ENCODE results near the gene SH3BP1.

DNA sequence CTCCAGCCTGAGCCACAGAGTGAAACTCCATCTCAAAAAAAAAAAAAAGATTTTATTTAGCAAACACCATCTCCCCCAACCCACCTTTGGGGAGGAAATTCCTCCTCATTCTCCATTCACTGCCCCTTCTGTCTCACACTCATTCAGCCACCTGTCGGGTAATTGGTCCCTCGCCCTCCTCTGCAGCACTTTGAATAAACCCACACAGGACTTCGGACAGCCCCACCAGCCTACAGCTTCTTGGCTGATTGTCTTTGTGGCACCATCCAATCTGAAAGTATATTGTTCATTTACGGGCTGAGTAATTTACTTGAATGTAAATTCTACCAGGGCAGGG is 38.3 kb upstream of the SH3BP1 start:
- TF ChIP-seq, protein P1, sequence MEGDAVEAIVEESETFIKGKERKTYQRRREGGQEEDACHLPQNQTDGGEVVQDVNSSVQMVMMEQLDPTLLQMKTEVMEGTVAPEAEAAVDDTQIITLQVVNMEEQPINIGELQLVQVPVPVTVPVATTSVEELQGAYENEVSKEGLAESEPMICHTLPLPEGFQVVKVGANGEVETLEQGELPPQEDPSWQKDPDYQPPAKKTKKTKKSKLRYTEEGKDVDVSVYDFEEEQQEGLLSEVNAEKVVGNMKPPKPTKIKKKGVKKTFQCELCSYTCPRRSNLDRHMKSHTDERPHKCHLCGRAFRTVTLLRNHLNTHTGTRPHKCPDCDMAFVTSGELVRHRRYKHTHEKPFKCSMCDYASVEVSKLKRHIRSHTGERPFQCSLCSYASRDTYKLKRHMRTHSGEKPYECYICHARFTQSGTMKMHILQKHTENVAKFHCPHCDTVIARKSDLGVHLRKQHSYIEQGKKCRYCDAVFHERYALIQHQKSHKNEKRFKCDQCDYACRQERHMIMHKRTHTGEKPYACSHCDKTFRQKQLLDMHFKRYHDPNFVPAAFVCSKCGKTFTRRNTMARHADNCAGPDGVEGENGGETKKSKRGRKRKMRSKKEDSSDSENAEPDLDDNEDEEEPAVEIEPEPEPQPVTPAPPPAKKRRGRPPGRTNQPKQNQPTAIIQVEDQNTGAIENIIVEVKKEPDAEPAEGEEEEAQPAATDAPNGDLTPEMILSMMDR (conservative IDR thresholded peaks at IDR 0.05 in 1 of 2, IDR thresholded peaks at IDR 0.05 in 1 of 2; ENCODE audit: low read depth in 1 of 2, low read length in 2 of 2), result no peak
- no peak for TF ChIP-seq EZH2 (IDR thresholded peaks at IDR 0.05; ENCODE audit: low read length, missing control alignments)
